ENCODE measurements around the gene MB. TPM values are rescaled to one million over a fixed set of nuclear protein-coding genes. Genes with fewer than 3 reads are reported as not detected.

The MB gene
- total RNA-seq, 1 experiment from 2014 or later = 1.5 TPM

- TF ChIP-seq CEBPB (IDR thresholded peaks at IDR 0.05; ENCODE audit: low read depth) (no peak), YY1 (IDR thresholded peaks at IDR 0.05; ENCODE audit: extremely low read depth, insufficient replicate concordance, low read depth, low read length) (no peak), ZBTB33 (IDR thresholded peaks at IDR 0.05; ENCODE audit: extremely low read depth, insufficient replicate concordance, low read length) (no peak), SP1 (IDR thresholded peaks at IDR 0.05; ENCODE audit: low read depth) (no peak), CTCF (IDR thresholded peaks at IDR 0.05 in 2 of 3, conservative IDR thresholded peaks at IDR 0.05 in 1 of 3; ENCODE audit: borderline replicate concordance in 1 of 3, insufficient read depth in 1 of 3, low read depth in 2 of 3, low read length in 2 of 3) (no peak)
- no peak overlapping the region for H2AFZ ChIP-seq (ENCODE audit: low read depth, low read length, poor library complexity, severe bottlenecking)
- intact Hi-C loops (cut with micrococcal nuclease) = no loop called here
- no peak overlapping the region for H3K27ac ChIP-seq (ENCODE audit: low read depth, low read length)
- ATAC-seq = no peak
- no peak for DNase-seq (ENCODE audit: low read depth, low spot score)
- no peaks in the 10 kb centered on the region for H3K27me3 ChIP-seq (ENCODE audit: insufficient read depth, low read length)
- no peak overlapping the region for H3K4me2 ChIP-seq (ENCODE audit: low read length)
- no peaks in the 10 kb centered on the region for H3K9me2 ChIP-seq (ENCODE audit: insufficient read depth)
- H3K4me1 ChIP-seq (ENCODE audit: control insufficient read depth in 1 of 2, insufficient read depth in 2 of 2, low read length in 2 of 2) = no peaks in the 10 kb centered on the region
- no peaks in the 10 kb centered on the region for H4K20me1 ChIP-seq (ENCODE audit: insufficient read depth)
- no TSS peak for BruUV-seq (replicated peaks)
- peaks cover 2 to 6% of the 10 kb centered on the region in 2 experiments; a peak in 1 of 4 replicates for H3K9me3 ChIP-seq (ENCODE audit: control insufficient read depth in 1 of 2, insufficient read depth in 1 of 2, low read depth in 1 of 2, low read length in 2 of 2)
- H3K4me3 ChIP-seq (replicated peaks in 1 of 2; ENCODE audit: low read depth in 1 of 2, low read length in 2 of 2) = no peak overlapping the region
- ChIA-PET CTCF (no interaction called here), POLR2A (no interaction called here), RAD21 (ENCODE audit: low non-redundant PET in 1 of 2, low total read pairs in 2 of 2, uncharacterized antibody in 2 of 2, unreplicated experiment in 2 of 2) (no interaction called here)
- no peaks in the 10 kb centered on the region for H3K36me3 ChIP-seq (ENCODE audit: control insufficient read depth in 1 of 2, insufficient read depth in 2 of 2, low read length in 2 of 2)
- no peaks in the 10 kb centered on the region for H3K79me2 ChIP-seq (ENCODE audit: insufficient read depth, low read length)
- no peak overlapping the region for H3K9ac ChIP-seq (ENCODE audit: low read length)
These were observed 44.3 kb upstream of the MB start for GRCh38 chr22:35661464-35661863.
